C4-2B (cell line): ENCODE data around the gene DYRK4.

Source experiments
- ZFX ChIP-seq: fragments of 450-650 bp; IDR thresholded peaks from 2 replicates; pipeline ENCODE4 v1.6.1; 2017
- TF ChIP-seq, protein P1 (sequence below): fragments of 450-650 bp; conservative IDR thresholded peaks from 2 replicates; pipeline ENCODE4 v1.5.1; 2017; ENCODE audit warnings: mild to moderate bottlenecking

DNA sequence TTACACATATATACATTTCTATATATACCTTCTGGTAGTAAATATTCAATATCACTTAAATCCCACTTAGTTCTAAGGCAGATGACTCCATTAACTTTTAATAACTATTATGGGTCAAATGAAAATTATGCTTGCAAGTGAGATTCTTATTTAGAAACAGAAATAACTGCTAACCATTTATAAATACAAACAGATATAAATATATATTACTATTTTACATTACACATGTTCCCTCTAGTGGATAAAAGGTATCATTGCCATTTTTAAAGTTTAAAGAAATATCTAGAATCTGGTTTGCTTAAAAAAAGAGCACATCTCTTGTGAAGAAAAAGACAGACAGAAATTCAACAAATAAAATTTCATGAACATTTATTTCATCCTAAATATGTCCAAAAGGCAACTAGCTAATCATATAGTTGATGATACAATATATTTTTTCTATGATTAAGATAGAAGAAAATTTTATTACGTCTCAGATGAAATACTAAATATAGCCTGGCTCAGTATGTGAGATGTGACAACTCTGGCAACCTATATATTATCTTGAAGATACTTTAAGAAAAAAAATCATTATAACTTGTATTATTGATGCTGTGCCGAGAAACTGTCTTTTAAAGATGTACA, 35.0 kb upstream of the DYRK4 start:
- TF ChIP-seq, protein P1, sequence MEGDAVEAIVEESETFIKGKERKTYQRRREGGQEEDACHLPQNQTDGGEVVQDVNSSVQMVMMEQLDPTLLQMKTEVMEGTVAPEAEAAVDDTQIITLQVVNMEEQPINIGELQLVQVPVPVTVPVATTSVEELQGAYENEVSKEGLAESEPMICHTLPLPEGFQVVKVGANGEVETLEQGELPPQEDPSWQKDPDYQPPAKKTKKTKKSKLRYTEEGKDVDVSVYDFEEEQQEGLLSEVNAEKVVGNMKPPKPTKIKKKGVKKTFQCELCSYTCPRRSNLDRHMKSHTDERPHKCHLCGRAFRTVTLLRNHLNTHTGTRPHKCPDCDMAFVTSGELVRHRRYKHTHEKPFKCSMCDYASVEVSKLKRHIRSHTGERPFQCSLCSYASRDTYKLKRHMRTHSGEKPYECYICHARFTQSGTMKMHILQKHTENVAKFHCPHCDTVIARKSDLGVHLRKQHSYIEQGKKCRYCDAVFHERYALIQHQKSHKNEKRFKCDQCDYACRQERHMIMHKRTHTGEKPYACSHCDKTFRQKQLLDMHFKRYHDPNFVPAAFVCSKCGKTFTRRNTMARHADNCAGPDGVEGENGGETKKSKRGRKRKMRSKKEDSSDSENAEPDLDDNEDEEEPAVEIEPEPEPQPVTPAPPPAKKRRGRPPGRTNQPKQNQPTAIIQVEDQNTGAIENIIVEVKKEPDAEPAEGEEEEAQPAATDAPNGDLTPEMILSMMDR = peak; percentile 78
- TF ChIP-seq ZFX = no peak
